HG03045 (cell line): Measurements from ENCODE around the gene ATRN.
"Not testable (repeated sequence)": the region's sequence is repeated elsewhere in the genome, so short reads cannot be mapped to it uniquely, and the experiment has no call there.

Experiments used
- ATAC-seq: cut with Tn5 transposase; IDR thresholded peaks from one replicate; pipeline ENCODE4 v1.9.1; 2021; ENCODE audit warnings: mild to moderate bottlenecking, moderate library complexity; ENCODE audit not compliant: unreplicated experiment

Gene ATRN

GRCh38 chr20:3514012-3514642, 43.3 kb downstream of the ATRN start:
- ATAC-seq, result no peak

GRCh38 chr20:3515379-3516170, 44.8 kb downstream of the ATRN start:
- no peak for ATAC-seq

GRCh38 chr20:3521852-3522740, 51.3 kb downstream of the ATRN start:
- no peak for ATAC-seq

- ATAC-seq, result not testable (repeated sequence)
These were observed 53.9 kb downstream of the ATRN start for GRCh38 chr20:3524696-3525095.

GRCh38 chr20:3532089-3532615, 61.3 kb downstream of the ATRN start:
- ATAC-seq, result no peak

GRCh38 chr20:3537733-3538132, 66.9 kb downstream of the ATRN start:
- ATAC-seq, result not testable (repeated sequence)

- no peak for ATAC-seq
These were observed 68.7 kb downstream of the ATRN start for GRCh38 chr20:3539311-3540107.

GRCh38 chr20:3541887-3542721, 71.3 kb downstream of the ATRN start:
- no peak for ATAC-seq

- no peak for ATAC-seq
These were observed 73.2 kb downstream of the ATRN start for GRCh38 chr20:3543901-3544507.

- no peak for ATAC-seq
These were observed 74.6 kb downstream of the ATRN start for GRCh38 chr20:3545401-3545925.

GRCh38 chr20:3547906-3548305, 77.1 kb downstream of the ATRN start:
- no peak for ATAC-seq

GRCh38 chr20:3550837-3551236, 80.0 kb downstream of the ATRN start:
- no peak for ATAC-seq

- ATAC-seq, result no peak
These were observed 81.0 kb downstream of the ATRN start for GRCh38 chr20:3551681-3552434.

- ATAC-seq, result no peak
These were observed 82.8 kb downstream of the ATRN start for GRCh38 chr20:3553663-3554062.

GRCh38 chr20:3557237-3557785, 86.5 kb downstream of the ATRN start:
- ATAC-seq, result no peak

- ATAC-seq, result no peak
These were observed 88.4 kb downstream of the ATRN start for GRCh38 chr20:3559231-3559630.

- ATAC-seq, result no peak
These were observed 88.8 kb downstream of the ATRN start for GRCh38 chr20:3559637-3560036.

- no peak for ATAC-seq
These were observed 89.3 kb downstream of the ATRN start for GRCh38 chr20:3560162-3560561.
